Prostate gland (tissue), 2 donors: ENCODE data around the gene GLIS1.

Source experiments
- CTCF ChIP-seq, 4 experiments: fragments of 200-600 bp in 2 of 4; fragments of 450-650 bp in 2 of 4; sonication (generic) in 2 of 4; IDR thresholded peaks; 1 replicate in 3 of 4; 2 replicates in 1 of 4; pipeline ENCODE4 v1.5.1; 2016 to 2019; ENCODE audit warnings: antibody characterized with exemption in 4 of 4, mild to moderate bottlenecking in 2 of 4, moderate library complexity in 2 of 4
- POLR2A ChIP-seq: fragments of 450-650 bp; IDR thresholded peaks from one replicate; pipeline ENCODE4 v1.6.1; 2016; ENCODE audit warnings: antibody characterized with exemption, mild to moderate bottlenecking

- TF ChIP-seq CTCF (IDR thresholded peaks at IDR 0.05) (no peak), POLR2A (no peak)
Observed at GRCh38 chr1:53678938-53679825, 59.8 kb downstream of the GLIS1 start.
